ENCODE results near the gene NLRC5.
A peak's percentile ranks its signal among the peaks of the same experiment; 100 is the strongest.
"Not testable (repeated sequence)": the region's sequence is repeated elsewhere in the genome, so short reads cannot be mapped to it uniquely, and the experiment has no call there.

Gene NLRC5

DNA sequence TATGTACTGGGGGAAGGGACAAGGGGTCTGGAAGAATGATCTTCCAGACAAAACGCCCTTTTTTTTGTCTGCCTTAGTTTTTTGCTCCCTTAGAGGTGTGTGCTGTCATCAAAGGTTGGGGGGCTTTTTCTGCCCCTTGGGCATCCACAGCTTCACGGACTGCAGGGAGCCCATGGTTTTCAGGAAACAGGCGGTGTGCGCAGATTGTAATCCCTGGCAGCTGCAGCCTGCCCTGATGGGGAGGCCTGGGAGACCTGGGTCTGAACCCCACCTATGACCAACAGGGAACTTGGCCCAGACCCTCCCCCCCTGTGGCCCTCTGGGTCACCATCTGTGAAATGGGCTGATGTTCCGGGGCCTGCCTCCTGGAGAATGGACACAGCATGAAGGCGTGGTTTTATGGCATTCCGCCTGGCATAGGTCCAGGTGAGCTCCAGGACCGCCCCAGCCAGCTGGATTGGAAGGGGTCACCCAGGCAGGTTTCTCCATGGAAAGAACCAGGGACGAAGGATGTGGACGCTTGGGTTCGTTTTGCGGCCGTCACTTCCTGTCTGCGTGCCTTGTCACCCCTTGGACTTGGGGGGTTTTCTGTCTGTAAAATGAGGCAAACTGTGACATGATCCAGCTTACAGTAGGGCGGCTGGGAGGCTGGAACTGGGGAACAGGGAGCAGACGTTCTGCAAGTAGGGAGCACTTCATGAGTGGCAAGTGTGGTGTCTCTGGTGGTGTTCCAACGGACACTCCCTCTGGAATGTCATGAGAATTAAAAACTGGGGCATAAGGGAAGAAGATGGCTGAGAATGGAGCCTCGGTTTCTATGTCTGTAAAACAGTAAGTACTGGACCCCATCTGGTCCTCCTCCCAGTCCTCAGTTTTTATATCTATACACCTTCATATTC is 104.6 kb downstream of the NLRC5 start:
- H3K4me3 ChIP-seq (ENCODE audit: low read depth, low read length), result peak overlapping the region; percentile 86
- peaks cover 11% of the 10 kb centered on the region for H3K4me1 ChIP-seq (ENCODE audit: control insufficient read depth, insufficient read depth, low read length, unreplicated experiment)
- no peak overlapping the region for H2AFZ ChIP-seq (ENCODE audit: low read length, unreplicated experiment)
- H3K27me3 ChIP-seq (ENCODE audit: insufficient read depth, low read length), result no peaks in the 10 kb centered on the region
- no peak overlapping the region for H3K27ac ChIP-seq (ENCODE audit: low read depth, low read length)
- H3K79me2 ChIP-seq (ENCODE audit: control insufficient read depth, insufficient read depth, low read length, unreplicated experiment), result no peaks in the 10 kb centered on the region
- H3K36me3 ChIP-seq (ENCODE audit: insufficient read depth, low read length), result no peaks in the 10 kb centered on the region

DNA sequence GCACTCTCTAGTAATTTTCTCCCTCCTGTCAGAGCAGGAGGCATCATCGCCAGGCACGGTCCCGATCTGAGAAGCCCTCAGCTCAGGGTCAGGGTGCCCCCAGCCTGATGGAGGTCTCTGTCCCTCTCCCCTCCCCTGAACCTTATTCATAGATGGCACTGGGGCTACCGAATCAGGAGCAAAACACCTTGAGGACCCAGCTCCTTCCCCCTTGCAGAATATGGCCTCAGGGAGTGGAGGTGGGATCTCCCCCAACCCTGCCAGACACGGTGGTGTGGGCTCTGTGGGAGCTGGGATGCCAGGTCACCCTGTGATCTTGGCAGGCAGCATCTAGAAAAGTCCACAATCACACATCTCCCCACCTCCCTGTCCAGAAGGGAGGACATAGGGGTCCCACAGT is 105.6 kb downstream of the NLRC5 start:
- Histone ChIP-seq H3K4me1 (ENCODE audit: control insufficient read depth, insufficient read depth, low read length, unreplicated experiment) (peaks cover 11% of the 10 kb centered on the region), H3K79me2 (ENCODE audit: control insufficient read depth, insufficient read depth, low read length, unreplicated experiment) (no peaks in the 10 kb centered on the region), H2AFZ (ENCODE audit: low read length, unreplicated experiment) (no peak overlapping the region)

DNA sequence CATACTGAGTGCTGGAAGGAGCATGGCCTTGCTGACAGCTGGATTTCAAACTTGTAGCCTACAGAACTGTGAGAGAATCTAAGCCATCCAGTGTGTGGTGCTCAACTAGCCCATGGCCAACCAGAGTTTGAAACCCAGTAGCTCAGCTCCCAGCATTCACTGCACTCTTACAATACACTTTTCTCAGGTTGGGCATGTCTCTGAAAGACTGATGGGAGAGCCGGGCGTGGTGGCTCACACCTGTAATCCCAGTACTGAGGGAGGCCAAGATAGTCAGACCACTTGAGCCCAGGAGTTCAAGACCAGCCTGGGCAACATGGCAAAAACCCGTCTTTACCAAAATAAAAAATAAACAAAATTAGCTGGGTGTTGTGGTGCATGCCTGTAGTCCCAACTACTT is 106.8 kb downstream of the NLRC5 start:
- Histone ChIP-seq H3K36me3 (ENCODE audit: insufficient read depth, low read length) (no peaks in the 10 kb centered on the region), H3K4me1 (ENCODE audit: control insufficient read depth, insufficient read depth, low read length, unreplicated experiment) (peaks cover 14% of the 10 kb centered on the region), H3K27ac (ENCODE audit: low read depth, low read length) (no peak overlapping the region), H3K4me3 (ENCODE audit: low read depth, low read length) (no peak overlapping the region), H3K79me2 (ENCODE audit: control insufficient read depth, insufficient read depth, low read length, unreplicated experiment) (no peaks in the 10 kb centered on the region), H3K27me3 (ENCODE audit: insufficient read depth, low read length) (no peaks in the 10 kb centered on the region), H2AFZ (ENCODE audit: low read length, unreplicated experiment) (no peak overlapping the region)

More for the DNA sequence above, 105.6 kb downstream of the NLRC5 start:
- H3K27me3 ChIP-seq (ENCODE audit: insufficient read depth, low read length), result no peaks in the 10 kb centered on the region
- no peak overlapping the region for H3K27ac ChIP-seq (ENCODE audit: low read depth, low read length)
- no peaks in the 10 kb centered on the region for H3K36me3 ChIP-seq (ENCODE audit: insufficient read depth, low read length)
- H3K4me3 ChIP-seq (ENCODE audit: low read depth, low read length), result no peak overlapping the region

DNA sequence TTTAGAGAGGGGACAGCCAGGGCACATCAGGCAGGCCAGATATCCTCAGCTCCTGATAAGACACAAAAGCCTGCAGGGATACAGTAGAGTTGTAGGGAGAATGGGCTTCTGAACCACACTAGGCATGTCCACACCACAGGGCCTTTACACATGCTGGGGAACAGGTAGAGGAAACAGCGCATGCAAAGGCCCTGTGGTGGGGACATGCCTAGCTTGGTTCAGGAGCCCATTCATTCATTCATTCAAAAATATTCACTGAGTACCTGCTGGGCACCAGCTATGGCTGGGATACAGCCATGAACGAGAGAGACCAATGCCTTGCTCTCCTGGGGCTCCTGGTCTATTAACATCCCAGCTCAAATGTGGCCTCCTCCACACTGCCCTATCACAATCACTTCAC is 107.4 kb downstream of the NLRC5 start:
- no peak overlapping the region for H3K27ac ChIP-seq (ENCODE audit: low read depth, low read length)
- H3K79me2 ChIP-seq (ENCODE audit: control insufficient read depth, insufficient read depth, low read length, unreplicated experiment), result no peaks in the 10 kb centered on the region
- H3K4me3 ChIP-seq (ENCODE audit: low read depth, low read length), result no peak overlapping the region

DNA sequence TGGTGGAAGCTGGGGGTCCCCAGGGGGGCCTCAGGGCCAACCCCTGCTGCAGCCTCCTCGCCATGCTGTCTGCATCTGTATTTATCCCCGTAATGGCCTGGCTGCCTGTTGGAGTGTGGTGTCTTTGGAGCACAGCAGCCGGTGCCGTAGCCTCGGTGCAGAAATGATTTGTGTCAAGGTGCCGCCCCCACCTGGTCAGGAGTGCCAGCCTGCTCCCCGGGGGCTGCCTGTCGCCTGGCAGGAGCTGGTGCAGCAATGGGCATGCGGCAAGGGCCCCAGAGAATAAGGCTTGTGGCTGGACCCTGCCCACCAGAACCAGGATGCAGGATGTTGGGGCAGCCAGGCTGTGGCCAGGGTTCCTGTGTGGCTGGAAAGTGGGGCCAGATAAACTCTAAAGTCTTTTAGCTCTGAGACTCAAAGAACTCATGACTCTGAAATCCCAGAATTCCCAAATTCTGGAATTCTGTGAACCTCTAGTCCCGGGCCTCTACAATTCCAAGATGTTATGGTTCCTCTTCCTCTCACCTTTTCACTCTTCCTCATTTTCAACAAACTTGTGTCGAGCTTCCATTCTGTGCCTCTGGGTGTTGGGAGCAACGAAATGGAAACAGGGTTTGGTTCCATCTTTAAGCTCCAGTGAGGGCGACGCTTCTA is 109.0 kb downstream of the NLRC5 start:
- Histone ChIP-seq H2AFZ (ENCODE audit: low read length, unreplicated experiment) (no peak overlapping the region), H3K36me3 (ENCODE audit: insufficient read depth, low read length) (no peaks in the 10 kb centered on the region), H3K4me1 (ENCODE audit: control insufficient read depth, insufficient read depth, low read length, unreplicated experiment) (peaks cover 6% of the 10 kb centered on the region), H3K4me3 (ENCODE audit: low read depth, low read length) (no peak overlapping the region), H3K27me3 (ENCODE audit: insufficient read depth, low read length) (no peaks in the 10 kb centered on the region), H3K79me2 (ENCODE audit: control insufficient read depth, insufficient read depth, low read length, unreplicated experiment) (no peaks in the 10 kb centered on the region), H3K27ac (ENCODE audit: low read depth, low read length) (no peak overlapping the region)

More for the DNA sequence above, 107.4 kb downstream of the NLRC5 start:
- no peak overlapping the region for H2AFZ ChIP-seq (ENCODE audit: low read length, unreplicated experiment)
- H3K36me3 ChIP-seq (ENCODE audit: insufficient read depth, low read length), result no peaks in the 10 kb centered on the region
- H3K27me3 ChIP-seq (ENCODE audit: insufficient read depth, low read length), result no peaks in the 10 kb centered on the region
- H3K4me1 ChIP-seq (ENCODE audit: control insufficient read depth, insufficient read depth, low read length, unreplicated experiment), result peaks cover 10% of the 10 kb centered on the region

DNA sequence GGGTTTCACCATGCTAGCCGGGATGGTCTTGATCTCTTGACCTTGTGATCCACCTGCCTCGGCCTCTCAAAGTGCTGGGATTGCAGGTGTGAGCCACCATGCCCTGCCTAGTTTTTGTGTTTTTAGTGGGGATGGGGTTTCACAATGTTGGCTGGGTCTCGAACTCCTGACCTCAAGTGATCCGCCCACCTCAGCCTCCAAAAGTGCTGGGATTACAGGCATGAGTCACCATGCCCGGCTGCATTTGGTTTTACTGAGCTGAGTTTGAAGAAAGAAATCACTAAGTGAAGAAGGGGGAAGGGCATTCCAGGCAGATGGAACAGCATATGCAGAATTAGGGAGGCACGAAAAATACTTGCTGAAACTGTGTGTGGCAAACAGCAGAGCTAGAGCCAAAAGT is 110.6 kb downstream of the NLRC5 start:
- not testable (repeated sequence) for H2AFZ ChIP-seq (ENCODE audit: low read length, unreplicated experiment); H3K4me3 ChIP-seq (ENCODE audit: low read depth, low read length); H3K4me1 ChIP-seq (ENCODE audit: control insufficient read depth, insufficient read depth, low read length, unreplicated experiment); H3K36me3 ChIP-seq (ENCODE audit: insufficient read depth, low read length); H3K27ac ChIP-seq (ENCODE audit: low read depth, low read length); H3K27me3 ChIP-seq (ENCODE audit: insufficient read depth, low read length); H3K79me2 ChIP-seq (ENCODE audit: control insufficient read depth, insufficient read depth, low read length, unreplicated experiment)

DNA sequence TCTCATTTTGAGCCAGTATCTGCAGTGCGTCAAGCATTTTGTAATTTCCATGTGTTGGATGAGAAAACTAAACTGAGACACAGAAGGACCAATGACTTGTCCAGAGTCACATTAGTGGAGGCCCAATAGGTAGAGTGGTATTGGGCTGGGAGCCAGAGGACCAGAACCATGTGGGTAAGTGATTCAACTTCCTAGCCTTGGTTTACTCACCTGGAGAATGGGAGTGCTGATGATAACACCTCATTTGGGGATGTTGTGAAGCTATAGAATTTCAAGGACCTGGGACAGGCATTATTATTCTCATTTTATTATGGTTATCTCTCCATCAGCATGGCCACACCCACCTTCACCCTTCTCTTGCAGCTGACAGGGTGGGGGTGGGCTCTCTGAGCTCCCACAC is 111.1 kb downstream of the NLRC5 start:
- no peaks in the 10 kb centered on the region for H3K27me3 ChIP-seq (ENCODE audit: insufficient read depth, low read length)
- H3K36me3 ChIP-seq (ENCODE audit: insufficient read depth, low read length), result no peaks in the 10 kb centered on the region
- H3K4me1 ChIP-seq (ENCODE audit: control insufficient read depth, insufficient read depth, low read length, unreplicated experiment), result peaks cover 4% of the 10 kb centered on the region
- no peak overlapping the region for H3K4me3 ChIP-seq (ENCODE audit: low read depth, low read length)
- no peaks in the 10 kb centered on the region for H3K79me2 ChIP-seq (ENCODE audit: control insufficient read depth, insufficient read depth, low read length, unreplicated experiment)
- H2AFZ ChIP-seq (ENCODE audit: low read length, unreplicated experiment), result no peak overlapping the region
- H3K27ac ChIP-seq (ENCODE audit: low read depth, low read length), result no peak overlapping the region

DNA sequence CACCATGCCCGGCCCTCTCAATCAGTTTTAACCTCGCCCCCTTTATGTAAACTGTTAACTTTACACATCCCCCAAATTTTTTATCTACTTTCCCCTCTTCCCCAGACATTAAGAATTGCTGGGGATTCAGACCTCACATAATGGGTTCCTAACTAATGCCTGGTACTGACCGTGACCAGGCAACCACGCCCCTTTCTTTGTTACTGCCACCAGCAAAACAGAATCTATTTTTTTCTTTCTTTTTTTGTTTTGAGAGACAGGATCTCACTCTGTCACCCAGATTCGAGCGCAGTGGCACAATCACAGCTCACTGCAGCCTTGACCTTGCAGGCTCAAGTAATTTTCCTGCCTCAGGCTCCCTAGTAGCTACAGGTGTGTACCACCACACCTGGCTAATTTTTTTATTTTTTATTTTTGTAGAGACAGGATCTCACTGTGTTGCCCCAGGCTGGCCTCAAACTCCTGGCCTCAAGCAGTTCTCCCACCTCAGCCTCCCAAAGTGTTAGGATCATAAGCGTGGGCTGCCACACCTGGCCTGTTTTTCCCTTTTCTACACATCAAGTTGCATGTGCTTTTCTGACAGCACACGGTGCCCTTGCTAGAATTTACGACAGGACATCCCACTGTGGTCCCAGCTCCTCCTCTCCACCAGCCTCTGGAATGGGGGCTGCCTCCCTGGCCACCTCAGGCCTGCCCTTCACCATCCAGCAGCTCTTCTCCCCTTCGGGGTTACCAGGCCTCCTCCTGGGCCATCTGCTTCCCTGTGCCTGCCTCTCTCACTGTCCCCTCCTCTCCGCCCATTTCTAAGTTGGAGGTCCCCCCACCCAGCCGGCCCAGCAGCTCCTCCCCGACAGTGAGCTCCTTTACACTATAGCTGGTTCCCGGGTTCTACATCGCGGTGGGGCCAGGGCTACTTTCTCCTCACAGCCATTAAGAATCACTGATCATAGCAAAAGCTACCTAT is 113.8 kb downstream of the NLRC5 start:
- H3K27me3 ChIP-seq (ENCODE audit: insufficient read depth, low read length), result no peaks in the 10 kb centered on the region
- H3K79me2 ChIP-seq (ENCODE audit: control insufficient read depth, insufficient read depth, low read length, unreplicated experiment), result no peaks in the 10 kb centered on the region
- no peak overlapping the region for H3K27ac ChIP-seq (ENCODE audit: low read depth, low read length)
- H2AFZ ChIP-seq (ENCODE audit: low read length, unreplicated experiment), result no peak overlapping the region
- H3K36me3 ChIP-seq (ENCODE audit: insufficient read depth, low read length), result no peaks in the 10 kb centered on the region
- H3K4me3 ChIP-seq (ENCODE audit: low read depth, low read length), result no peak overlapping the region
- peaks cover 4% of the 10 kb centered on the region for H3K4me1 ChIP-seq (ENCODE audit: control insufficient read depth, insufficient read depth, low read length, unreplicated experiment)

DNA sequence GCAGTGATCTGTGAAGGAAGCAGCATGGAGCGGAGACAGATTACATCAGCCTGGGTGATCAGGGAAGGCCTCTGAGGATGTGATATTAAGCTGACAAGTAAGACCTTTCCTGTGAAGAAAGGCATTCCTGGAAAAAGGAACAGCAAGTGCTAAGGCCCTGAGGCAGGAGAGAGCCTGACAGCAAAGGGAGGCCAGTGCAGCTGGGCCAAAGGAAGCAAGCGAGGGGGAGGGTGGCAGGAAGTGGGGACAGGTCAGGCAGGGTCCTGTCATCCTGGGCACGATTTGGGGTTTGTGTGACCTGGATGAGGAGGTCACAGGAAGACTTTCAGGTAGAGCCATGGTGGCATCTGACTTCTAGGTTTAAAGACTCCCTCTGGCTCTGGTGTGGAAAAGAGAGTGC is 115.3 kb downstream of the NLRC5 start:
- no peak overlapping the region for H3K27ac ChIP-seq (ENCODE audit: low read depth, low read length)
- no peak overlapping the region for H3K4me3 ChIP-seq (ENCODE audit: low read depth, low read length)
- H3K27me3 ChIP-seq (ENCODE audit: insufficient read depth, low read length), result no peaks in the 10 kb centered on the region
- H3K4me1 ChIP-seq (ENCODE audit: control insufficient read depth, insufficient read depth, low read length, unreplicated experiment), result peaks cover 4% of the 10 kb centered on the region
- no peaks in the 10 kb centered on the region for H3K36me3 ChIP-seq (ENCODE audit: insufficient read depth, low read length)
- no peak overlapping the region for H2AFZ ChIP-seq (ENCODE audit: low read length, unreplicated experiment)
- no peaks in the 10 kb centered on the region for H3K79me2 ChIP-seq (ENCODE audit: control insufficient read depth, insufficient read depth, low read length, unreplicated experiment)

DNA sequence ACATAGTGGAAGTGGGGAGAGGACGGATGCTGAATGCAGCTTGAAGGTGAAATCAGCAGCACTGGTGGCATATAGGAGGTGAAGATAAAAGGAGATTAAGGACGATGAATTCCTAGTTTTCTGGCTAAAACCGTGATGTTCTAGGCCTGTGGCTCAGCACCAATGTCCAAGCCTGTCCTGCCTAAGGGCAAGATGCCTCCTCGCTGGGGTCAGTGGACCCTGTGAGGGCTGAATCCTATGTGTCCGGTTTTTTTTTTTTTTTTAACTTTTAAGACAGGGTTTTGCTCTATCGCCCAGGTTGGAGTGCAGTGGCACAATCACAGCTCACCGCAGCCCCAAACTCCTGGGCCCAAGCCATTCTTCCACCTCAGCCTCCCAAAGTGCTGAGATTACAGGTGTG is 115.8 kb downstream of the NLRC5 start:
- no peak overlapping the region for H2AFZ ChIP-seq (ENCODE audit: low read length, unreplicated experiment)
- no peaks in the 10 kb centered on the region for H3K79me2 ChIP-seq (ENCODE audit: control insufficient read depth, insufficient read depth, low read length, unreplicated experiment)
- no peaks in the 10 kb centered on the region for H3K27me3 ChIP-seq (ENCODE audit: insufficient read depth, low read length)
- no peaks in the 10 kb centered on the region for H3K36me3 ChIP-seq (ENCODE audit: insufficient read depth, low read length)
- no peak overlapping the region for H3K27ac ChIP-seq (ENCODE audit: low read depth, low read length)
- H3K4me1 ChIP-seq (ENCODE audit: control insufficient read depth, insufficient read depth, low read length, unreplicated experiment), result peaks cover 3% of the 10 kb centered on the region
- H3K4me3 ChIP-seq (ENCODE audit: low read depth, low read length), result no peak overlapping the region

Data from ACC112 (cell line).